NOMO-1 treated with dmso at 0.1 percent for 144 hours (cell line): Measurements from ENCODE around the gene SALL3.

ENCODE experiments used
- DNase-seq: peaks from one replicate; lab custom pipeline; 2025; ENCODE audit not compliant: unreplicated experiment; lab: John Stamatoyannopoulos, UW

Gene SALL3

DNA sequence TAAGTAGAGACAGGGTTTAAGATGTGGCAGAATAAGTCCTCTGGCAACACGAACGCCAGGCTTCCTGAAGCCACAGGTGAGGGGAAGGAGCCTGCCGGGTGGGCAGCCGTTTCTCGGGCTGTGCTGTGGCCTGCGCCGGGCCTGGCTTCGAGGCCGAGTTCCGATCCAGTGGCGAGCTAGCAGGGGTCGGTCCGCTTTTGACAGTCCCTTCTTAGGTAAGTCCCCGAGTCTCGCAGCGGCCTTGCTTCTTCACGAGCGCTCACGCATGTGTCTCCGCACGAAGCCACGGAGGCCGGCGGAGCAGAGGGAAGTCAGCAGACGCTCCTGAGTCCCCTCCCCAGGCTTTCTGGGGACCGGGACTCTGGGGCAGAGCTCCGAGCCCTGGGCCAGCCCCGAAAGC lies 26.0 kb downstream of the SALL3 start:
- no peak for DNase-seq

DNA sequence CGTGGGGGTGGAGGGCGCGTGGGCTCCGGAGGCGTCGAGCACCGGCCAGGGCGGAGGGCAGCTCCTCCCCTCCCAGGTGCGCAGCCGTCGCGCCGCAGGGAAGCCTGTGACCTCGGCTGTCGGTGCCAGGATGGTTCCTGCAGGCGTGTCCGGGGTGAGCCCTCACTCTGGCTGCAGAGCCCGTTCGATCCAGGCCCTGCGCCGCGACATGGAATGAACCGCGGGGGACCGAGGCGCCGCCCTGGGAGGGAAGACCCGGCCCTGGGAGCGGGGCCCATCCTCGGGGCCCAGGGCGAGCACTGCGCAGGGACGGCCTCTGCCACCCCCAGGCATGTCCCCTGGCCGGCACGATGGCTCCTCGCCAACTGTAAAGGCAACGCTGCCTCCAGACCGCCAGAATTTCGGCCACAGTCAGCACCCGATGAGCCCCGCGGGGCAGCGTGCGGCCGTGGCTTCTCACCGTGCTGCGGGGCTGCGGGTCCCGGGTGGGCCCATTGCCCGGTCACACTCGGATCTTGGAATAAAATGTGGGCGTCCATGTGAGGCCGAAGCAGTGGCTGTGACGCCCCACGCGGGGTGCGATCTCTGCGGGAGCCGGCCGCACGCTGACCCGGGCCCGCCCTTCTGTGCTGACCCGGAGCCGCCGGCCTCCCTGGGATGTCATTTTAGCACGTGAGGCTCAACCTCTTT lies 26.6 kb downstream of the SALL3 start:
- DNase-seq: no peak

- no peak for DNase-seq
Measured at GRCh38 chr18:79007440-79007839, 27.8 kb downstream of the SALL3 start.

- DNase-seq: no peak
Measured at GRCh38 chr18:79008356-79008940, 28.8 kb downstream of the SALL3 start.

GRCh38 chr18:79010802-79011201 lies 31.2 kb downstream of the SALL3 start:
- DNase-seq: no peak

GRCh38 chr18:79011300-79011870 lies 31.8 kb downstream of the SALL3 start:
- no peak for DNase-seq

- DNase-seq: no peak
Measured at GRCh38 chr18:79013869-79014268, 34.3 kb downstream of the SALL3 start.

DNA sequence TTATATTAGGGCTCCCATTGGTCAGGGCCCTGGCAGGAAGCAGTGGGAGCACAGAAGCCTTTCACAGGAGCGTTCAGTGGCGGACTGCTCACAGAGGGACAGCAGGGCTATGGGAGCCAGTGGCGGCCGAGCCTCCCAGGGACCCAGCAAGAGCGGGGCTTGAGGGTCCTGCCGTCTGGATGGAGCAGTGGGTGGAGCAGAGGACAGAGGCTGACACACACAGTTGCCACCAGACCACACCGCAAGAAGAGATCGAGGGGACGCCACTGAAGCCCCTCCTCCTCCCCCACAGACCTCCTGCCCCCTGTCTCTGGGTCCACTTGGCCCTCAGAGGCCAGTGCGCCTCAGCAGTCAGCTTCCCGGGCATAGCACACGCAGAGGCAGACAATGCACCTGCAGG lies 39.3 kb downstream of the SALL3 start:
- DNase-seq: no peak

- no peak for DNase-seq
Measured at GRCh38 chr18:79019881-79020280, 40.3 kb downstream of the SALL3 start.

- no peak for DNase-seq
Measured at GRCh38 chr18:79022603-79023002, 43.0 kb downstream of the SALL3 start.

DNA sequence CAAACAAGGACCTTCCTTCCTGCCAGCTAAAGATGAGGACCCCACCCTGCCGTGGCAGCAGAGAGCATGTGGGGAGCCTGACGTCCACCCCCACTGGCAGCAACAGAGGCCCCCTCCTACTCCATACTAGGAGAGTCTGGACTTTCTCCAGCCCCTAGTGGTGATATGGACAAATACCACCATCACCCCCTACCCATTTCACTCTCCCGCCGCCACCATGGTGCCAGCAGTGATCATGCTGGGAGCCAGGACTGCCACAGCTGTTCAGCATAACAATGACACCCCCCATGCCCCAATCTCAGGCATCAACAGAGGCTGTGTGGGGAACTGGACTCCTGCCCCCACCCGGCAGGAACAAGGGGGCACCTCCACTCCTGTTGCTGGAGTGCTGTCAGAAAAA lies 46.9 kb downstream of the SALL3 start:
- no peak for DNase-seq

- DNase-seq: no peak
Measured at GRCh38 chr18:79030680-79031079, 51.1 kb downstream of the SALL3 start.

- DNase-seq: no peak
Measured at GRCh38 chr18:79042276-79042675, 62.7 kb downstream of the SALL3 start.

DNA sequence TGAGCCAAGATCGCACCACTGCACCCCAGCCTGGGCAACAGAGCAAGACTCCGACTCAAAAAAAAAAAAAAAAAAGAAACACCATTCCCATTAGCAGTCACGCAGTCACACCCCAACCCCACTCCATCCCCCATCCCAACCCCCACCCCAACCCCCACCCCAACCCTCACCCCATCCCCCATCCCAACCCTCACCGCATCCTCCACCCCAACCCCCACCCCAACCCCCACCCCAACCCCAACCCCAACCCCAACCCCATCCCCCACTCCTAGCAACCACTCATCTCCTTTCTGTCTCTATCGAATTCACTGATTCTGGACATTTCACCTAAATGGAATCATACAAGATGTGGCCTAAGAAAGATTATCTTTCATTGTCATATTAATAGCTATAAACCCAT lies 63.7 kb downstream of the SALL3 start:
- no peak for DNase-seq

GRCh38 chr18:79046522-79046921 lies 66.9 kb downstream of the SALL3 start:
- no peak for DNase-seq

GRCh38 chr18:79047556-79048244 lies 68.1 kb downstream of the SALL3 start:
- DNase-seq: no peak

DNA sequence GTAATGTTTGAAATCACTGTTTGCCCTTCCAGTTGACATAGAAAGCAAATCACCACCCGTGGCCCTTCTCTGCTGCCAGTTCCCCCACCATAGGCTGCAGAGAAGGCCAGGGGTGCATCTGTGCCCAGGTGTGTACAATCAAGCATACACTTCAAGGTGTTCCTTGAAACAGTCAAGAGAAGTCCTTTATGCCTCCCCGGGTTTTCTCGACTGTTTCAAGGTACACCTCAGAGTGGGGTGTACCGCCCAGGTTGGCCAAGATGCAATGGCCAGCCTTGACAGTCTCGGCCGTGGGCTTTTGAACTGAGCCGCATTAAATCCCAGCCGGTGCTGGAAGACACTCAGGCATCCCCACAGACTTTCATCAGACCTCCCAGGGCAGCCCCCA lies 68.6 kb downstream of the SALL3 start:
- no peak for DNase-seq

GRCh38 chr18:79049506-79049905 lies 69.9 kb downstream of the SALL3 start:
- DNase-seq: no peak
